NCI-H82 (cell line): Measurements from ENCODE around the gene TBCD.
A peak's percentile ranks its signal among the peaks of the same experiment; 100 is the strongest.
"Not testable (repeated sequence)": the region's sequence is repeated elsewhere in the genome, so short reads cannot be mapped to it uniquely, and the experiment has no call there.

Experiments
- DNase-seq: peaks from one replicate; lab custom pipeline; 2025; lab: John Stamatoyannopoulos, UW

The TBCD gene

DNA sequence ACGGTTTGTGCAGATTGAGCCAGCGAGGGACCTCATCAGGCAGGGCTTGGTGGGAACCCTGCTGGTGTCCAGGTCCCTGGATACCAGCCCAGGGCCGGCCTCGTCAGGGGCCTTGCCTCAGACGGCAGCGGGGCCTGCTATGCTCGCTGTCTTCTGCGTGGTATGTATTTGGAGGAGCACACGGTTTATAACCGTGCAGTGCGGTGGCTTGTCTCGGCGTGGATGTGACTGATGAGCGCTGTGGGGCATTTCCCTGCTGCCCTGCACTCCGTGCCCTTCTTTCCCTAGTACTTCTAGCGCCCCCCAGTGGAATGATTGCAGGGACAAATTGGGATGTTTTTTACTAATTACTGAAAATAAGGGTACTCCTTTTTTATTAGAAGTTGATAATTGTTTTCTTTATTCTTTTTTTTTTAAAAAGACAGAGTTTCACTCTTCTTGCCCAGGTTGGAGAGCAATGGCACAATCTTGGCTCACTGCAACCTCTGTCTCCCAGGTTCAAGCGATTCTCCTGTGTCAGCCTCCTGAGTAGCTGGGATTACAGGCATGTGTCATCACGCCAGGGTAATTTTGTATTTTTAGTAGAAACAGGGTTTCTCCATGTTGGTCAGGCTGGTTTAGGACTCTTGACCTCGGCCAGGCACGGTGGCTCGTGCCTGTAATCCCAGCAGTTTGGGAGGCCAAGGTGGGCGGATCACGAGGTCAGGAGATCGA is 15.3 kb downstream of the TBCD start:
- peak; percentile 72 for DNase-seq

DNA sequence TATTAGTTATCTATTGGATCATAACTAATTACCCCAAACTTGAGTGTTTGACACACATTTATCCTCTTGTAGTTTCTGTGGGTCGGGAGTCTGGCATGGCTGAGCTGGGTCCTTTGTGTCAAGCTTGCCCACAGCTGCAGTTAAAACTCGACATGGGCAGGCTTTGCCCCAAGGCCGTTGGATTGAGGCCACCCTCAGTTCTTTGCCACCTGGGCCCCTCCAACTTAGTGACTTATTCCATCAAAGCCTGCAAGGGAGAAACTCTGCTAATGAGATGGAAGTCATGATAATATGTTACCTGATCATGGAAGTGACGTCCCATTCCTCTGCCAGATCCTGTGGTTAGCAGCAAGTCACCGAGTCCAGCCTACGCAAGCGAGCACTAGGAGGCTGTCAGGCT is 17.2 kb downstream of the TBCD start:
- DNase-seq = no peak

DNA sequence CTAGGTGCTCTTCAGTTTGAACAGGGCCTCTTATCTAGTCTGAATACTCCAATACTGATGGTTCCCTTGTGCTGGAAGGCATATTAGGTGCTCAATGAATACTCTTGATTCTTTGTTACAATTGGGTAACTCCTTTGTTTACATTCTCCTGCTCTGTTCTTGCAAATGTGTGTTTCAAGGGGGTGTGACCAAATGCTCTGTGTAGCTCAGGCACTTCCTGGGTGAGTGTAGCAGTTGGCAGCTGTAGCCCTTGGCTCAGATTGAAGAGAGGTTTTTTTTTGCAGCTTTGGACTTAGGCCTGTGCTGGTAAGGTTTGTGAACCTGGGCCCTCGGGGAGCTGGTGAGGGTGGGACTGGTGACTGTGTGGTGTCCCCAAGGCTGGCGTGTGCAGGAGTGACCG is 20.2 kb downstream of the TBCD start:
- DNase-seq = no peak

DNA sequence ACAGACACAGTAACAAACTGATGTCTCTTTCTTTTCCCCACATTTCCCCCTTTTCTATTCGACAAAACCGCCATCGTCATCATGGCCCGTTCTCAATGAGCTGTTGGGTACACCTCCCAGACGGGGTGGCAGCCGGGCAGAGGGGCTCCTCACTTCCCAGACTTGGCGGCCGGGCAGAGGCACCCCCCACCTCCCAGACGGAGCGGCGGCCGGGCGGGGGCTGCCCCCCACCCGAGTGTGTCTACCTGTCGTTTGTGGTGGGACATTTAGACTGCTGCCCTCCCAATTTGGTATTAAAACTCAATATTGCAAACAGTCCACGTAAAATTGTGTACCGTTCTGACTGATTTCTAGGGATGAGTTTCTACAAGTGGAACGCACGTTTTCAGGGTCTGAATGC is 22.6 kb downstream of the TBCD start:
- not testable (repeated sequence) for DNase-seq

DNA sequence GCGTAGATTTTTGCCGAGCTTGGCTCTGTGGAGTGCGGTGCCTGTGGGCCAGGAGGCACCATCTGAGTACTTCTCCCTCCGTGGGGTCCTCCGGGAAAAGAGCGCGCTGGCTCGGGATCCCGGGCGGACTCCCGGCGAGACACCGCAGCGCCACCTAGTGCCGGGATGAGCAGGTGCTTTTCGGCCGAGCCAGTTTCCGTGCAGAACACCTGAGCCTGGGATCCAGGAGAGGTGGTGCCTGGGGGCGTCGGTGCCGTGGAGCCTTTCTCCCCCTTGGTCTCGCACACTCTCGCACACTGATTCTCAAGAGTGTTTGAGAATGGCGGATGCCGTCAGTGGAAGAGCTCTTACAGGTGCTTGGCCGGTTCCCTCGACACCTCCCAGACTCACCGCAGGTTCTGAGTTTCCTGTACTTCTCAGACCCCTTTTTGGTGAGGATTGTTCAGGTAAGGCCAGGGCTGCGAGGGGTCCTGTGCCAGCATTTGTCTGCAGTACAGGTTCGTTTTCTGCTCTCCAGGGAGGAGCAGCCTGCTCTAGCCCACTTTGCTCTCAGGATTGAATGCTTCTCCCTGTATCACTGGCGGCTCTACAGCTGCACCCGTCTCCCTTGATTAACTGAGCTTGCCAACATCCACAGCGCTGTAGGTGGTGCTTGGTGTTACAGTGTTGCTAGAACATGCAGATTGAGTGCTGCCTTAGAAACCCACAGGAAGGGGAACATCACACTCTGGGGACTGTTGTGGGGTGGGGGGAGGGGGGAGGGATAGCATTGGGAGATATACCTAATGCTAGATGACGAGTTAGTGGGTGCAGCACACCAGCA is 23.3 kb downstream of the TBCD start:
- DNase-seq = peak; percentile 84

DNA sequence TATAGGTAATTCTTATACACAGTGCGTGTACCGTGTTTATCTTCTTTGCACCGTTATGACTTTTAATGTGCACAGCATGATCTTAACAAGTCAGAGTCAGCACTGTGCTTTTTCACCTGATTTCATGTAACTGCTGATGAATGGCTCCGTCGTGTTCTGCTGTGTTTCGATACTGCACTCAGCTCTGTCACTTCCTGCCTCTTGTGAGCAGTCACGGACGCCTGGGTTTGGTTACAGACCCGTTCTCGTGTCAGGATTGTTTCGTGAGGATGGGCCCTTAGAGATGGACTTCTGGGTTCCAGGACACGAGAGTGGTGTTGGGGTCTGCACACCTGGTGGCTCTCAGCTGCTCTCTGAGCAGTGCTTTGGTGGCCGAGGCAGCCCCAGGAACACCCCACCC is 24.6 kb downstream of the TBCD start:
- DNase-seq = no peak

DNA sequence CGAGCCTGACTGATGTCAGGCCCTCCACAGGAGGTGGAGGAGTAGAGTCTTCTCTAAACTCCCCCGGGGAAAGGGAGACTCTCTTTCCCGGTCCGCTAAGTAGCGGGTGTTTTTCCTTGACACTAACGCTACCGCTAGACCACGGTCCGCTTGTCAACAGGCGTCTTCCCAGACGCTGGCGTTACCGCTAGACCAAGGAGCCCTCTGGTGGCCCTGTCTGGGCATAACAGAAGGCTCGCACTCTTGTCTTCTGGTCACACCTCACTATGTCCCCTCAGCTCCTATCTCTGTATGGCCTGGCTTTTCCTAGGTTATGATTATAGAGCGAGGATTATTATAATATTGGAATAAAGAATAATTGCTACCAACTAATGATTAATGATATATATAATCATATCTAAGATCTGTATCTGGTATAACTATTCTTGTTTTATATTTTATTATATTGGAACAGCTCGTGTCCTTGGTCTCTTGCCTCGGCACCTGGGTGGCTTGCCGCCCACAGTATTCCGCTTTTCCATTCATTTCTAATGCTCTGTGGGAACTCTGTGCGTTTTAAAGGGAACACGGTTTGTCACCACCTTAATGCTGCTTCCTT is 26.0 kb downstream of the TBCD start:
- not testable (repeated sequence) for DNase-seq

DNA sequence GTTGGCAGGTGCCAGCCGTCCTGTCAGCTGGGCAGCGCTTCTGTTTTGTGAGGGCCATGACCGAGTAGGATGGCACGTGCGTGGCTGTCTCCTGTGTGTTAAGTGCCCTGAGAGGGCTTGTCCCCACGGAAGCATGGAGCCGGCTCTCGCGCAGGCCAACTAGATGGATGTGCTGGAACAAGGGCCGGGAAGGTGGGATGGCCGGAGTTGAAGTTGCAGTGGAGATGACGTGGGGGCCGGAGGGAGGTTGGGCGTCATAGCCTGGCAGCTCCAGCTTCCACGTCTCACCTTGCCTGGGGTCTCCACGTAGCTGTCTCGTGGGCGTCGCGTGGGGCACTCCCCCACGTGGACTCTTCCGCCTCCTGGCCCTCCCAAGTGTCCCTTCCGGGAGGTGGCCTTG is 27.7 kb downstream of the TBCD start:
- no peak for DNase-seq

DNA sequence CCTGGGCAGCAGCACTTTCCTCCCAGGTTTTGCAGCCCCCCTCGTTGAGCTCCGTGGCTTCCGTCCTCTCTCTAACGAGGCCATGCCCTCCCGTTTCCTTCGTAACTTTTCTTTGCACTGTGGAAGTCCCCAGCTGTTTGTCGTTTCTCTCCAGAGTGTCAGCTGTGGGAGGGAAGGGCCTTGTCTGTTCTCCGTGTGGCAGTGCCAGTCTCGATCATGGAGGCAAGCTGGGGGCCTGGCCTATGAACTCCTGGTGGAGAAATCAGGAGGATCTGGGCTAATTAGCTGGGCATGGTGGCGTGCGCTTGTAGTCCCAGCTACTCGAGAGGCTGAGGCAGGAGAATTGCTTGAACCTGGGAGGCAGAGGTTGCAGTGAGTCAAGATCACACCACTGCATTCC is 28.3 kb downstream of the TBCD start:
- DNase-seq = no peak

DNA sequence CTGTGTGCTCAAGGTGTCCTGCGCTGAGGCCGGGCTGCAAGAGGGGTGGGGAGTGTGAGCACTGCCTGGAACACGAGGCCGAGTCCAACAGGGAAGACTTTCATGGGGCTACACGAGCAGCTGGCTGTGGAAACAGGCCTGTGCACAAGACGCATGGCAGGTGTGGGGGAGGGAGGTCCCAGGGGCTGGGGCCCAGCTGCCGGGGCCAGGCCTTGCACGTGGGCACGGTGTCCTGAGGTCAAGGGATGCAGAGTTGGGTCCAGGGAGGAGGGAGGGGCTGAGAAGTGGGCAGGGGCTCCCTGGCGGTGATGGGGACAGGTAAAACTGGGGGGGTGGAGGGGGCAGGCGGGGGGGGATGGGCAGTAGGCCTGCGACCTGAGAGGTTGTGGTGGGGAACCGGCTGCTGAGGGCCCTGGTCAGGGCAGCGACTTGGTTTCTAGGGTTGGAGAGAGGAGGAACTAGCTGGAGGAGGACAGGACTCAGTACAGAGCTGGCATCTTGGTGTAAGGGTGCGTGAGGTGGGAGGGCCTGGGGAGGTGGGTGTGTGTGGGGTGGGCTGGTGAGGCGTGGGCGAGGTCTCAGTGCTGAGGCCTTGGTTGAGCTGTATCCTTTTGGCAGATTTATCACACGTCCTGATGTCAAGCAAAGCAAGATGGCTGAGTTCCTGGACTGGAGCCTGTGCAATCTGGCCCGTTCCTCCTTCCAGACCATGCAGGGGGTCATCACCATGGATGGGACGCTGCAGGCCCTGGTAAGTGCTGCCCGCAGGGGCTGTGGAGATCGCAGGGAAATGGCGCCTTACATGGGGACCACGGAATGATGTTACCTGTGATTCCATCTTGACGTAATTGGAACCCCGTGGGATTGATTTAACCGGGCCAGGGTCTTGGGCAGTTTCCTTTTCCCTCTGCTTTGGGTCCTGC is 29.4 kb downstream of the TBCD start:
- DNase-seq = peak; percentile 15

DNA sequence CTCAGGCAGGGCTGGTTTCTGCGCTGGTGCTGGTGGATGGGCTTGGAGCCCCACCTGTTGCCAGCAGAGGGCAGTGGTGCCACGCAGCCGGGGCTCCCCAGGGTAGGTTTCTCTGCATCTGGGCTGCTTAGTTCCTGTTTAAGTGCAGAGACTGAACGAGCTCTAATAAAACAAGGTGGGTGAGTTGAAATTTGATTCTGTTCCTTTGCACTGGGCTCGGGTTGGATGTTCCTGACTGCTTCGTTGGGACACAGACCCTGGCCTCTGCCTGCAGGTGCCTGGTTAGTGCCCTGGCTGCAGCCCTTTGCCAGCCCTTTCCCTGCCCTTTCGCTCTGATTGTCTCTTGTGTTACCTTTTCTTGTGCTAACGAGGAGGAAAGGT is 30.0 kb downstream of the TBCD start:
- DNase-seq = peak; percentile 73

DNA sequence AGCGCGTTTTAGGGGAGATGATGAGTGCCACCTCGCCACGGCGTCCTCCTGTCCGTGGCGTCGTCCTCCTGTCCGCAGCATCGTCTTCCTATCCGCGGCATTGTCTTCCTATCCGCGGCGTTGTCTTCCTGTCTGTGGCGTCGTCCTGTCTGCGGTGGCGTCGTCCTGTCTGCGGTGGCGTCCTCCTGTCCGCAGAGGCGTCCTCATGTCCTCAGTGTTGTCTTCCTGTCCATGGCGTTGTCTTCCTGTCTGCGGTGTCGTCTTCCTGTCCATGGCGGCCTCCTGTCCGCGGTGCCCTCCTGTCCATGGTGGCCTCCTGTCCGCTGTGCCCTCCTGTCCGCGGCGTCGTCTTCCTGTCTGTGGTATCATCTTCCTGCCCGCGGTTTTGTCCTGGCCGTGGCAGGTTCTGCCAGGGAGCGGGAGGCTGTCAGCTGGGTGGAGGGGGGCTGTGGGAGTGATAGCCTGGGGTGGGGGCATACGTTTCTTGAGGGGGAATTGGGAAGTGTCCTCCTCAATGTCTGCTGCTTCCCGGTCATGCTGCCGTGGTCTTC is 30.9 kb downstream of the TBCD start:
- DNase-seq = no peak

DNA sequence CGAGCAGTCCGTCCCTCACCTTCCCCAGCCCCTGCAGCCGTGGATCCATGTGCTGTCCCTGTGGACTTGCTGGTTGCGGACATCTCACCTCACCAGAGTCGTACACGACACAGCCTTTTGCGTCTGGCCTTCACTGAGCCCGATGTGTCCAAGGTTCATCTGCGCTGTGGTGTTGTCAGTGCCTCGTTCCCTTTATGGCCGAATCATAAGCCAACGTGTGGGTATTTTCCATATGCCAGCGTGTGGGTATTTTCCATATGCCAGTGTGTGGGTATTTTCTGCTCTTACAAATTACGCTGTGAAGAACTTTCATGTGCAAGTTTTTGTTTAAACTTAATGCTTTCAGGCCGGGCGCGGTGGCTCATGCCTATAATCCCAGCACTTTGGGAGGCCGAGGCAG is 31.6 kb downstream of the TBCD start:
- DNase-seq = no peak

DNA sequence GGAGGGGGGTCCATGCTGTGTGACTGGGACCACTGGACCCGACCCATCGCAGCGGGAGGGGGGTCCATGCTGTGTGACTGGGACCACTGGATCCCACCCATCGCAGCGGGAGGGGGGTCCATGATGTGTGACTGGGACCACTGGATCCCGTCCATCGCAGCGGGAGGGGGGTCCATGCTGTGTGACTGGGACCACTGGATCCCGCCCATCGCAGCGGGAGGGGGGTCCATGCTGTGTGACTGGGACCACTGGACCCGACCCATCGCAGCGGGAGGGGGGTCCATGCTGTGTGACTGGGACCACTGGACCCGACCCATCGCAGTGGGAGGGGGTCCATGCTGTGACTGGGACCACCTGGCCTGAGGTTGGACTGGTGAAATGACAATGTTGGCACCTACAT is 33.7 kb downstream of the TBCD start:
- DNase-seq = not testable (repeated sequence)

DNA sequence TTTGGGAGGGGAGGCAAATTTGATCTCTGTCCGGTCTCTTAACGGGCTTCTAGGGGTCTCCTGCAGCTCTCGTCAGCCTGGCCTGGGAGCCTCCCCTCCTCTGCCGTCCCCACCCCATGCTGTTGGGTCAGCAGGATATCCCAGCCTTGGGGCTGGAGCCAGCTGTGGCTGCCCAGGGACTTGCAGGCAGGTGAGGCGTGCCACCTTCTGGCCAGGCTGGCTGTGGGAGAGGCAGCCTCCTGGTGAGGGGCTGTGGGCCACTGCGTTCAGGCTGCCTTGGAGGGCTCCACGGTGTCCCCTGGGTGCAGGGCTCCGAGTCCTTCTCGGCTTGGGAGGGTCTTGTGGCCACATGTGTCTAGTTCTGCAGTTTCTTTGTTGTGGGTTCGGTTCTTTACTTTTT is 34.6 kb downstream of the TBCD start:
- DNase-seq = no peak

DNA sequence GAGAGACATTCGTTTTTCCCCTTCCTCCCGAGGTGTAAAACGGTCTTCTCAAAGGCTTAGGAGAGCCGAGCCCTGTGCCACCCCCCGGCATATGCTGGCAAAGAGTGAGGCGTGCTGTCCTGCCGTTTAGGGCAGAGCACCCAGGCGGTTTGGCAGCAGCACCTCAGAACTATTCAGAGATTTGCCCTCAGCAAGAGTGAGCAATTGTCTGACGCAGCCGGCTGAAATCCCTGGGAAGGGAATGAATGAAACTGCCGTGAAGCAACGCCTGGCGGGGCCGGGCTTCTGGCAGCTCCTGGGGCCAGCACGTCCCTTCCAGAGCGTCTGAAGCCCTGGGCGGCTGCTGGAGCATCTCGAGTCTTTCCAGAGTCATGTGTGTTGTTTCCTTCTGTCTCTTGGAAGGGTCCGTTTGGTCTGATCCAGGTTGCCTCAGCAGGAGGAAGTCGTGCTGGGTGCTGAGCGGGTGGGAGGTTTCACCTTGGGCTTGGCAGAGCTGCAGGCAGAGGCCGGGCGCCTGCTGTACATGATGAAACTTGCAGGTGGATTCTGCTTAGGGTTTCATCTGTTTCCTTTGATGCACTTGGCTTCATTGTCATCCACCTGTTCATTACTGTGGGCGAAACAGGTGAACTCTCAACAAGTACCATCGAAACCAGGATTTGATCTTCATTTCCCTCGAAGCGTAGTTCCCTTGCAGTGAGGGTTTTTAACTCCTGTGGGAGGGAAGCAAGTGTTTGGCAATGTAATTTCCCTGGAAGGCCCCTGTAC is 35.4 kb downstream of the TBCD start:
- no peak for DNase-seq

DNA sequence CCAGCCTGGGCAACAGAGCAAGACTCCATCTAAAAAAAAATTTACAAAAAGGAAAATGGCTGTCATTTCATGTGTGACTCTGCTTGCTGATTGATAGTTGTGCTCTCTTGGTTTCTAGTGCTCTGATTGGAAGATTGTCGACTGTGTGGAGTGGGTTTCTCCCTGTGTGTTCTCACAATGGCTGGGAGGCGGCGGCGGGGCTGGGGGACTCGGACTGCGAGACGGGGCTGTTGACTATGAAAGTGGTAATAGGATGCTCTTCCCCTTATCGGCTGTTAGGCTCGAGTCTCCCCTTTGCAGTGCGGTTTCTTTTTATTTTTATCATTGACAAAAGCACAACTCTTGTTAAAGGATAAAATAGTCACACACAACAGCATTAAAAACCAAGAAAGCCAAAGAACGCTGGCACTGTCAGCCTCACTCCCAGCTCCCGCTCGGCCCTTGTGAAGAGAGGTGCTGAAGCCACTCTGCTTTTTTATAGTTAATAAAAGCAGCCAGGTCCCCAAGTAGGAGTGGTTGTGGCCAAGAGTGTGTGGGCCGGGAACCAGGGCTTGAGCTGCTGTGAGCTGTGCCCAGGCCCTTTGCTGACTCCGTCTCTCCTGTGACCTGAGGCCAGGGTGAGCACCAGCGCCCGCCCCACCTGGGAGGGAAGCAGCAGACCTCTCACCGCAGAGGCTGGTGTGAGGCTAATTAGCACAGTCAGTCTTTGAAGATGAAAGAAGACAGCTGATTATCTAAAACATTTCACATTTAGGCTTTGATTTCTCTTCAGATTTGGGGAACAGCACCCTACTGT is 36.5 kb downstream of the TBCD start:
- DNase-seq = no peak

DNA sequence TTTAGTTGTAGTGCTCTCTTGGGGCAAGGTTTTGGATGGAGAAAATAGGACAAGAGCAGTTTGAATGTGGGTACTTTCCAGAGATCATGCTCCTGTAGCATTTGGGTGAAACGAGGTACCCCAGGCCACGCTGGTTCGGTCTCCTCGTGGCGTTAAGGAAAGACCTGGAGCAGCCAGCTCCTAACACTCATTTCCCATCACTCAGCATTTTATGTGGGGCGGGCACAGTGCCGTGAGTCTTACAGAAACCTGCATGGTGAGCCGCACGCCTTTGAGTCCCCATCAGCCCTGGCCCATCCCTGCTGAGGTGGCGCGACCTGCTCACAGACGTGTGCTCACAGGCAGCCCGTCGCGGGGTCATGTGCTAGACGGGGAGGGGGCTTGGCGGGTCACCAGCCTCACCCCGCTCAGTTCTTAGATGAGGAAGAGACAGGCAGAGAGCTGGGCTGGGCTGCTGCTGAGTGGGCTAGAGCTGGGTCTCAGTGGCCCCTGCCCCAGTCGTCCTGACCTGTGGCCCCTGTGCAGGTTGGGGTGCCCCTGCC is 37.3 kb downstream of the TBCD start:
- no peak for DNase-seq

DNA sequence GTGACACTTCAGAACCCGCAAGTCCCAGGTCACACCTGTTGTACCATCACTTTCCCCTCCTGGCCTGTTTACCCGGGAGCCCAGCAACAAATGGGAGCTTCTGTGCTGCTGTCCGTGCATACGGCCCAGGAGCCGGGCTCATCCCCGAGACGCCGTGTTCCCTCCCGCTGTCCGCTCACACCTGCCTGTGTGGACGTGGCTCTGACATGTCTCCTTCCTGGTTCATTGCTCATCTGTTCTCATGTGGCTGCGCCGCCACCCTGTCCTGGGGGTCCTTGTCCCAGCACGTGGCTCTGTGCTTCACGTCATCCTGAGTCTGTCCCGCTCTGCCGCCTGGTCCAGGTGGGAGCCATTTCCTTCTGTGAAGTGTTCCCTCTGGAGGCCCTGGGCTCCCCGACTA is 37.9 kb downstream of the TBCD start:
- no peak for DNase-seq

DNA sequence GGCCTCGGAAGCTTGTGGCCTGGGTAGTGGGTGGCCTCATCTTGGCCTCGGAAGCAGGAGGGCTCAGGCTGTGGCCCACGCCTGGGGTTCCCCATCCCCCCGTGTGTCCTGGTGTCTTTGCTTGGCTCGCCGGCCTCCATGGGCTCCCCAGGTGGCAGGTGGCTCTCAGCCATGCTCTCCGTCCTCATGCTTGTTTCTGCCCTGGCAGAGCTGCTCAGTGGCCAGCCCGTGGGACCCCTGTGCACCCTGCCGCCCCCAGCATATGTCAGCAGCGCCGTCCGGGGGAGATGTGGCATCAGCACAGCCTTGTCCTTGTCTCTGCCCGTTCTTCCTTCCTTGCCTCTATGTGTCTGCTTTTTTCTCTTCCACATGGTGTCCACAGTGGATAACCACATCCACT is 38.5 kb downstream of the TBCD start:
- no peak for DNase-seq
